ENCODE results near the gene ADAD2. TPM values are rescaled to one million over a fixed set of nuclear protein-coding genes. Genes with fewer than 3 reads are reported as not detected.

ADAD2 gene
- total and polyA plus RNA-seq, 2 donors (not counting 3 experiments of a cell fraction or from before 2014, with no cell fraction given), result 0.04 TPM; not detected in 1

DNA sequence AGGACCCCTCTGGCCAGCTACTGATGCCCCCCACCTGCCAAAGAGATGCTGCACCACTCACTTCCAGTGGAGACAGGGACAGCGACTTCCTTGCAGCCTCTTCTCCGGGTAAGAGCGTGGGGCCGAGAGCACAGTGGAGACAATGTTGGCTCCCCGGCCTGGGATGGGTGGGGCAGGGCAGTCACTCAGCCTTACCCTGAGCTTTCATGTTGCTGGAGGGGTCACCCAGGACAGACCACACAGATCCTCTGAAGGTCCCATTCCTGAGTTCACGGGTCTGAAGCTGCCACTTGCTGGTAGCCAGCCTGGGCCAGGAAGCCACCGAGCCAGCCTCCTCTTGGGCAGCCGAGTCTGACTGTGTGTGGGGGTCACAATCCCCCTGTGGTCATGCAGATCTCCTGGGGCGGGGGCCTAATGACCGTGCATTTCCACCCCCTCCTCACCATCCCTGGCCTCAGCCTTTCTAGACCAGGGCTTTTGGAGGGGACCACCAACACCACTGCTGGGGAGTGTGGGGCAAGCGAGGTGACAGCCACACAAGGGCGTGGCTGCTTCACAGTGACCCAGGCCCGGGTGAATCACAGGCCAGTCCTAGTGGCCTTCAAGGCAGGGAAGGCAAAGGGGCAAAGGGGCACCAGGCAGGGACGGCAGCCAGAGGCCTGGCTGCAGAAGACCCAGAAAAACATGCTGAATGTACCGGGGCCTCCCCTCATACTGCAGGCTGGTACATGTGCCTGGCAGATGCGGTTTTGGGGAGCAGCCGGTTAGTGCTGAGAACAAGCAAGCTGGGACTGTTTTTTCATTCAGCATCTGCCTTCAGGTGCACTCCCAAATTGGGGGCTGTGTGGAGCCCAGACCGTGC is 14.5 kb upstream of the ADAD2 start:
- dilution Hi-C loops (cut with MboI; ENCODE audit: extremely low pct_ligation_motif_present, low sequenced_read_pairs), result no loop called here
- ChIA-PET CTCF (interaction anchor here (0.6 to 4.4 kb wide), 9 partner anchors 10 to 308 kb away, joined by 3 to 24 read pairs (median 3); partner anchors contain the start of genes MBTPS1 and TAF1C), POLR2A (interaction anchor here (0.6 to 1.4 kb wide), 3 partner anchors 13 to 60 kb away, joined by 3 to 5 read pairs (median 3); partner anchors contain the start of gene MBTPS1)
- BruUV-seq (replicated peaks), result no TSS peak
- Histone ChIP-seq H3K9ac (replicated peaks; ENCODE audit: extremely low read depth, insufficient read depth, low read length) (no peak overlapping the region), H3K27me3 (ENCODE audit: control insufficient read depth in 2 of 2, insufficient read depth in 2 of 2, low read length in 2 of 2) (no peaks in the 10 kb centered on the region), H3K4me2 (ENCODE audit: insufficient read depth, low read length) (no peak overlapping the region), H3K4me1 (ENCODE audit: control insufficient read depth, extremely low read depth, insufficient read depth, low read length) (peaks cover 18% of the 10 kb centered on the region), H3K27ac (ENCODE audit: insufficient read depth, low read depth, low read length) (no peak overlapping the region), H3K36me3 (ENCODE audit: control insufficient read depth in 2 of 2, extremely low read depth in 1 of 2, insufficient read depth in 2 of 2, low read length in 2 of 2) (peaks cover 2 to 23% of the 10 kb centered on the region in 2 experiments), H2AFZ (ENCODE audit: low read depth, low read length) (no peak overlapping the region), H3K9me3 (replicated peaks; ENCODE audit: control insufficient read depth, insufficient read depth, low read length) (no peaks in the 10 kb centered on the region), H4K20me1 (replicated peaks; ENCODE audit: control insufficient read depth, extremely low read depth, insufficient read depth, low read length) (no peaks in the 10 kb centered on the region), H3K4me3 (replicated peaks in 1 of 3; ENCODE audit: insufficient read depth in 1 of 3, low read depth in 1 of 3, low read length in 3 of 3) (no peak overlapping the region), H3K79me2 (ENCODE audit: control insufficient read depth, insufficient read depth, low read length) (no peaks in the 10 kb centered on the region), H3K9me1 (replicated peaks; ENCODE audit: control insufficient read depth, extremely low read depth, insufficient read depth, low read length) (no peaks in the 10 kb centered on the region)
- TF ChIP-seq, protein P1, sequence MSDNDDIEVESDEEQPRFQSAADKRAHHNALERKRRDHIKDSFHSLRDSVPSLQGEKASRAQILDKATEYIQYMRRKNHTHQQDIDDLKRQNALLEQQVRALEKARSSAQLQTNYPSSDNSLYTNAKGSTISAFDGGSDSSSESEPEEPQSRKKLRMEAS (IDR thresholded peaks at IDR 0.05; ENCODE audit: insufficient read depth, insufficient read length), result no peak
- peak; percentile 60 for TF ChIP-seq POLR2A (IDR thresholded peaks at IDR 0.05; ENCODE audit: low read depth, low read length)
- FAIRE-seq (no peak), DNase-seq (ENCODE audit: low read depth, low spot score) (no peak)
- intact Hi-C loops (cut with micrococcal nuclease), result loop anchor here (1.0 to 5.0 kb wide), 2 partner anchors 10 to 209 kb away; partner anchors contain the start of gene NECAB2

DNA sequence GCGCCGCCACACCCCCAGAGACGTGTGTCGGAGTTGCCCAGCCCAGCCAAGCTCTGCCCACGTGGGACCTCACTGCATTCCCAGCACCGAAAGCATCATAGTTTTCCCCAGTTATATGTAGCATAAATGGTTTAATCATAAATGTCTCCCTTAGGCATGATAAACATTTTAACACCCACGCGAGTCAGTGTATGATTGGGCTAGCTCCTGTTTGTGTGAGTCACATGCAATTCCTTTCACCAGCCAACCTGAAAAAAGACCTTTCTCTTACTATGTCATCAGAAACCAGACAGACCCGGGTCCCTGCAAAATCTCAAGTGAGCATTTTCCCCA is 13.2 kb upstream of the ADAD2 start:
- no peak overlapping the region for H2AFZ ChIP-seq (ENCODE audit: low read depth, low read length)
- H3K27ac ChIP-seq (ENCODE audit: insufficient read depth, low read depth, low read length), result no peak overlapping the region
- H4K20me1 ChIP-seq (replicated peaks; ENCODE audit: control insufficient read depth, extremely low read depth, insufficient read depth, low read length), result no peaks in the 10 kb centered on the region
- intact Hi-C loops (cut with micrococcal nuclease), result loop anchor here (1.0 to 5.0 kb wide), 2 partner anchors 9 to 210 kb away; partner anchors contain the start of gene NECAB2
- BruUV-seq (replicated peaks), result no TSS peak
- H3K9me3 ChIP-seq (replicated peaks; ENCODE audit: control insufficient read depth, insufficient read depth, low read length), result no peaks in the 10 kb centered on the region
- POLR2A ChIA-PET, result no interaction called here
- dilution Hi-C loops (cut with MboI; ENCODE audit: extremely low pct_ligation_motif_present, low sequenced_read_pairs), result no loop called here
- H3K4me1 ChIP-seq (ENCODE audit: control insufficient read depth, extremely low read depth, insufficient read depth, low read length), result peaks cover 18% of the 10 kb centered on the region
- H3K79me2 ChIP-seq (ENCODE audit: control insufficient read depth, insufficient read depth, low read length), result no peaks in the 10 kb centered on the region
- CTCF ChIA-PET, result interaction anchor here (1.5 to 3.1 kb wide), 4 partner anchors 9 to 93 kb away, joined by 8 to 18 read pairs (median 10); partner anchors contain the start of gene TAF1C
- FAIRE-seq, result no peak
- no peak overlapping the region for H3K9ac ChIP-seq (replicated peaks; ENCODE audit: extremely low read depth, insufficient read depth, low read length)
- no peak overlapping the region for H3K4me2 ChIP-seq (ENCODE audit: insufficient read depth, low read length)
- DNase-seq (ENCODE audit: low read depth, low spot score), result no peak
- no peak overlapping the region for H3K4me3 ChIP-seq (replicated peaks in 1 of 3; ENCODE audit: insufficient read depth in 1 of 3, low read depth in 1 of 3, low read length in 3 of 3)
- TF ChIP-seq FOS (IDR thresholded peaks at IDR 0.05; ENCODE audit: borderline replicate concordance, insufficient read depth, low read length) (peak; percentile 28), MYC (IDR thresholded peaks at IDR 0.05; ENCODE audit: low read depth, low read length) (no peak)
- H3K9me1 ChIP-seq (replicated peaks; ENCODE audit: control insufficient read depth, extremely low read depth, insufficient read depth, low read length), result no peaks in the 10 kb centered on the region
- no peaks in the 10 kb centered on the region for H3K27me3 ChIP-seq (ENCODE audit: control insufficient read depth in 2 of 2, insufficient read depth in 2 of 2, low read length in 2 of 2)
- H3K36me3 ChIP-seq (ENCODE audit: control insufficient read depth in 2 of 2, extremely low read depth in 1 of 2, insufficient read depth in 2 of 2, low read length in 2 of 2), result peaks cover 6 to 35% of the 10 kb centered on the region in 2 experiments
